ENCODE data around the gene RNF26. TPM values are rescaled to one million over a fixed set of nuclear protein-coding genes. Genes with fewer than 3 reads are reported as not detected.

Gene RNF26
- total and polyA plus RNA-seq, 2 of the 13 experiments (the other 11 are each of a cell fraction or from before 2014, with no cell fraction given) = 11.9 to 26.3 TPM

DNA sequence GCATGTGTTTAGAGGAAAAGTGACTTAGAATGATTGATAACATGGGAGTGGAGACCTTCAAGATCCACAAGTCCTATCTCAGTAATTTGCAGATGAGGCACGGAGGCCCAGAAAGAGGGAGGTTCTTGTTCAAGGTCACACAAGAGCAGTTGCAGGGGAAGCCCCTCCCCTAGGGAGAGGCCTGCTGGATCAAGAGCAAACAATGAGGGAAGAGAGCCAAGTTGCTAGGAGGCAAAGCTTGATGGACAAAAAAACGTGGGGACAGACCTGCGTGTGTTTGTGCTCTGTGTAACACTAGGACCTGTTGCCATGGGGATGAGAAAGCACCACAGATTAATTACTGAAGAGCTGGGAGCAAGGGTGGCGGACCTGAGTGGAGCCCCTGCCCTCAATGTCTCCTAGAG is 18.5 kb downstream of the RNF26 start (continued):
- no peak for TF ChIP-seq ATAD3A (CRISPR knock-in tag; IDR thresholded peaks at IDR 0.05)
- TF ChIP-seq NKX3-1 (CRISPR knock-in tag; IDR thresholded peaks at IDR 0.05) = no peak
- TF ChIP-seq CHCHD3 (CRISPR knock-in tag; IDR thresholded peaks at IDR 0.05) = no peak
- TF ChIP-seq ZNF724P (CRISPR knock-in tag; IDR thresholded peaks at IDR 0.05; ENCODE audit: borderline replicate concordance) = no peak
- TF ChIP-seq NR2F6 (IDR thresholded peaks at IDR 0.05) = no peak
- 0 out of 2 replicates have a peak, but pooled peaks have one; percentile 38 for TF ChIP-seq NR2F6 (CRISPR knock-in tag; IDR thresholded peaks at IDR 0.05)
- TF ChIP-seq FOXA1 (IDR thresholded peaks at IDR 0.05) = no peak
- TF ChIP-seq FOXA1 (CRISPR knock-in tag; IDR thresholded peaks at IDR 0.05) = peak; percentile 51
- TF ChIP-seq, protein P1, sequence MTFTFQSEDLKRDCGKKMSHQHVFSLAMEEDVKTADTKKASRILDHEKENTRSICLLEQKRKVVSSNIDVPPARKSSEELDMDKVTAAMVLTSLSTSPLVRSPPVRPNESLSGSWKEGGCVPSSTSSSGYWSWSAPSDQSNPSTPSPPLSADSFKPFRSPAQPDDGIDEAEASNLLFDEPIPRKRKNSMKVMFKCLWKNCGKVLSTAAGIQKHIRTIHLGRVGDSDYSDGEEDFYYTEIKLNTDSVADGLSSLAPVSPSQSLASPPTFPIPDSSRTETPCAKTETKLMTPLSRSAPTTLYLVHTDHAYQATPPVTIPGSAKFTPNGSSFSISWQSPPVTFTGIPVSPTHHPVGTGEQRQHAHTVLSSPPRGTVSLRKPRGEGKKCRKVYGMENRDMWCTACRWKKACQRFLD (CRISPR knock-in tag; IDR thresholded peaks at IDR 0.05; ENCODE audit: borderline replicate concordance) = no peak
- no peak for TF ChIP-seq SRY (CRISPR knock-in tag; IDR thresholded peaks at IDR 0.05)
- TF ChIP-seq, protein P2, sequence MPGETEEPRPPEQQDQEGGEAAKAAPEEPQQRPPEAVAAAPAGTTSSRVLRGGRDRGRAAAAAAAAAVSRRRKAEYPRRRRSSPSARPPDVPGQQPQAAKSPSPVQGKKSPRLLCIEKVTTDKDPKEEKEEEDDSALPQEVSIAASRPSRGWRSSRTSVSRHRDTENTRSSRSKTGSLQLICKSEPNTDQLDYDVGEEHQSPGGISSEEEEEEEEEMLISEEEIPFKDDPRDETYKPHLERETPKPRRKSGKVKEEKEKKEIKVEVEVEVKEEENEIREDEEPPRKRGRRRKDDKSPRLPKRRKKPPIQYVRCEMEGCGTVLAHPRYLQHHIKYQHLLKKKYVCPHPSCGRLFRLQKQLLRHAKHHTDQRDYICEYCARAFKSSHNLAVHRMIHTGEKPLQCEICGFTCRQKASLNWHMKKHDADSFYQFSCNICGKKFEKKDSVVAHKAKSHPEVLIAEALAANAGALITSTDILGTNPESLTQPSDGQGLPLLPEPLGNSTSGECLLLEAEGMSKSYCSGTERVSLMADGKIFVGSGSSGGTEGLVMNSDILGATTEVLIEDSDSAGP (CRISPR knock-in tag; IDR thresholded peaks at IDR 0.05; ENCODE audit: borderline replicate concordance) = no peak
- TF ChIP-seq ZNF263 (CRISPR knock-in tag; IDR thresholded peaks at IDR 0.05) = no peak
- no peak for TF ChIP-seq NR1H2 (CRISPR knock-in tag; IDR thresholded peaks at IDR 0.05; ENCODE audit: borderline replicate concordance, low read depth)
- no peak for TF ChIP-seq LCORL (IDR thresholded peaks at IDR 0.05)
- 0 out of 2 replicates have a peak, but pooled peaks have one; percentile 24 for TF ChIP-seq LCORL (CRISPR knock-in tag; IDR thresholded peaks at IDR 0.05)
- 0 out of 2 replicates have a peak, but pooled peaks have one; percentile 56 for TF ChIP-seq MXD4 (CRISPR knock-in tag; IDR thresholded peaks at IDR 0.05)
- TF ChIP-seq SOX6 (IDR thresholded peaks at IDR 0.05) = no peak
- peak; percentile 82 for TF ChIP-seq SOX6 (CRISPR knock-in tag; IDR thresholded peaks at IDR 0.05)
- TF ChIP-seq PTBP1 (IDR thresholded peaks at IDR 0.05; ENCODE audit: low read depth, low read length, poor library complexity, severe bottlenecking) = no peak
- TF ChIP-seq RARA (CRISPR knock-in tag; IDR thresholded peaks at IDR 0.05) = peak; percentile 50
- TF ChIP-seq ZNF441 (CRISPR knock-in tag; IDR thresholded peaks at IDR 0.05; ENCODE audit: borderline replicate concordance) = no peak
- TF ChIP-seq RBFOX2 (IDR thresholded peaks at IDR 0.05; ENCODE audit: low read depth, low read length) = no peak
- TF ChIP-seq, protein P3, sequence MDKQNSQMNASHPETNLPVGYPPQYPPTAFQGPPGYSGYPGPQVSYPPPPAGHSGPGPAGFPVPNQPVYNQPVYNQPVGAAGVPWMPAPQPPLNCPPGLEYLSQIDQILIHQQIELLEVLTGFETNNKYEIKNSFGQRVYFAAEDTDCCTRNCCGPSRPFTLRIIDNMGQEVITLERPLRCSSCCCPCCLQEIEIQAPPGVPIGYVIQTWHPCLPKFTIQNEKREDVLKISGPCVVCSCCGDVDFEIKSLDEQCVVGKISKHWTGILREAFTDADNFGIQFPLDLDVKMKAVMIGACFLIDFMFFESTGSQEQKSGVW (CRISPR knock-in tag; IDR thresholded peaks at IDR 0.05; ENCODE audit: borderline replicate concordance) = no peak
- TF ChIP-seq CEBPG (CRISPR knock-in tag; IDR thresholded peaks at IDR 0.05) = no peak
- TF ChIP-seq MIXL1 (CRISPR knock-in tag; IDR thresholded peaks at IDR 0.05) = peak; percentile 19; the same call in 1 of the 2 replicates
- TF ChIP-seq ZBTB7B (CRISPR knock-in tag; IDR thresholded peaks at IDR 0.05) = 0 out of 2 replicates have a peak, but pooled peaks have one; percentile 22
- TF ChIP-seq ZNF614 (CRISPR knock-in tag; IDR thresholded peaks at IDR 0.05; ENCODE audit: borderline replicate concordance) = no peak
- no peak for TF ChIP-seq HOXA5 (CRISPR knock-in tag; IDR thresholded peaks at IDR 0.05)
- no peak for TF ChIP-seq RFX5 (IDR thresholded peaks at IDR 0.05; ENCODE audit: low read depth, low read length)
- TF ChIP-seq, protein P4, sequence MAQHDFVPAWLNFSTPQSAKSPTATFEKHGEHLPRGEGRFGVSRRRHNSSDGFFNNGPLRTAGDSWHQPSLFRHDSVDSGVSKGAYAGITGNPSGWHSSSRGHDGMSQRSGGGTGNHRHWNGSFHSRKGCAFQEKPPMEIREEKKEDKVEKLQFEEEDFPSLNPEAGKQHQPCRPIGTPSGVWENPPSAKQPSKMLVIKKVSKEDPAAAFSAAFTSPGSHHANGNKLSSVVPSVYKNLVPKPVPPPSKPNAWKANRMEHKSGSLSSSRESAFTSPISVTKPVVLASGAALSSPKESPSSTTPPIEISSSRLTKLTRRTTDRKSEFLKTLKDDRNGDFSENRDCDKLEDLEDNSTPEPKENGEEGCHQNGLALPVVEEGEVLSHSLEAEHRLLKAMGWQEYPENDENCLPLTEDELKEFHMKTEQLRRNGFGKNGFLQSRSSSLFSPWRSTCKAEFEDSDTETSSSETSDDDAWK (CRISPR knock-in tag; IDR thresholded peaks at IDR 0.05) = no peak
- no peak for TF ChIP-seq ZNF383 (CRISPR knock-in tag; IDR thresholded peaks at IDR 0.05; ENCODE audit: borderline replicate concordance)
- TF ChIP-seq ZNF10 (CRISPR knock-in tag; IDR thresholded peaks at IDR 0.05; ENCODE audit: borderline replicate concordance, low read depth) = no peak
